Coronary artery (tissue), 2 donors: ENCODE results near the gene DERL2.

ENCODE experiments used
- DNase-seq: peaks from one replicate; pipeline ENCODE4 v3.0.0-alpha.2; 2017; ENCODE audit warnings: low spot score
- H3K27ac ChIP-seq, 2 donors: fragments of 200-600 bp; sonication (generic); one replicate each; pipeline ENCODE4 v1.5.1; 2016 to 2019
- H3K4me3 ChIP-seq: fragments of 200-600 bp; sonication (generic); 2 replicates; pipeline ENCODE4 v1.5.1; 2016; ENCODE audit warnings: mild to moderate bottlenecking, moderate library complexity
- CTCF ChIP-seq: fragments of 200-600 bp; sonication (generic); IDR thresholded peaks from one replicate; pipeline ENCODE4 v1.5.1; 2019; ENCODE audit warnings: antibody characterized with exemption

The DERL2 gene

DNA sequence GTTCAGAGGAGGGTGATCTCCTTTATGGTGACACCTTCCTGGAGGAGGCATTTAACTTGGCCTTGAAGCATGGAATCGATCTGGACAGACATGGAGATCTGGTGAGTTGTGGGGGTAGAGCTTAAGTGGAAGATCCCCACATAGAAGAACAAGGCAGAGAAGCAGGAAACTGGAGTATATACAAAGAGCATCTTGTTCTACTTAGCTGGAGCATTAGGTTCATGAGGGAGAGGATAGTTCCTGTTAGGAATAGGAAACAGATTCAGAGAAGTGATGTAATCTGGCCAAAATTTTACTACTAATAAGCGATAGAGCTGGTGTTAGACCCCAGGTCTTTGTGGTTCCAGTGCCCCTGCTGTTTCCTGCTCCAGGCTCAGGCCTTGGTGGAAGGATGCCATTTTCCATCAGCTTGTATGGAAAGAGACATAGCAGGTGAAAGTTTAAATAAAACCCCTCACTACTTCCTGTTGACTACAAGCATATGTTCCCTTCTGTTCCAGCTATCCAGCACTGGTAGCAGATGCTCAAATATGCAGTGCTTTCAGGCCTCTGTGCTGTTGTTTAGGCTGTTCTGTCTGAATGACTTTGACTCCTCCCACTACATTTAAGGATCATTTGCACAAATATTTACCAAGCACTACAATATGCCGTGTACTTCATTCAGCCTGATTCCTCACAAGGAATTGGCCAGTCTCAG is 56.6 kb downstream of the DERL2 start:
- TF ChIP-seq CTCF = no peak
- Histone ChIP-seq H3K27ac (no peak overlapping the region), H3K4me3 (no peak overlapping the region)
- DNase-seq = no peak

- Histone ChIP-seq H3K4me3 (no peak overlapping the region), H3K27ac (no peak overlapping the region)
- no peak for DNase-seq
- TF ChIP-seq CTCF = no peak
Observed at GRCh38 chr17:5425826-5426225, 60.2 kb downstream of the DERL2 start.

GRCh38 chr17:5424909-5425308 is 61.1 kb downstream of the DERL2 start:
- no peak for TF ChIP-seq CTCF
- DNase-seq = no peak
- no peak overlapping the region for H3K4me3 ChIP-seq
- H3K27ac ChIP-seq = no peak overlapping the region

DNA sequence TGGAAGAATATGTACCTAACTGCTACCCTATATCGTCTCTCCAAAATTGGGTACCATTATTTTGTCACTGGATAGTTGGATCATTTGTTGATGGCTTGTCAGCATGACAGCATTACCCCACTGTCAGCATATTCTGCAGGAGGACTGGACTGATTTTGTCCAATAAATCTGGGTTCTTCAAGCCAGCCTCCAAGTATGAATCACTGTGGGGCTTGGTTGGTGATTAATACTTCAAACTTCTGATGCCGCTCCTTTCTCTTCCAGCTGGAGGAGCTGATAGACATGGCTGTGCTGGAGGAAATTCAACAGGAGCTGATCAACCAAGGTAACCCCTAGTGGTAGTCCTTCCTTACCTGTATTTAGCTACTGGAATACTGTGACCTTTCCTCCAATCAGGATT is 63.5 kb downstream of the DERL2 start:
- no peak for TF ChIP-seq CTCF
- H3K27ac ChIP-seq = no peak overlapping the region
- no peak overlapping the region for H3K4me3 ChIP-seq
- no peak for DNase-seq
